ENCODE measurements around the gene CYP4X1.
"Not testable (repeated sequence)": the region's sequence is repeated elsewhere in the genome, so short reads cannot be mapped to it uniquely, and the experiment has no call there.

CYP4X1 gene

GRCh38 chr1:47023268-47024140 is at the start of gene CYP4X1:
CYP4X1 (plus strand) TSS chr1:47023669; CDS start chr1:47023818, 149 bp downstream.
- DNase-seq: peak; percentile 80

- DNase-seq: no peak
Measured at GRCh38 chr1:46983166-46983829, 40.2 kb upstream of the CYP4X1 start.

- DNase-seq: no peak
Measured at GRCh38 chr1:46983830-46984586, 39.5 kb upstream of the CYP4X1 start.

GRCh38 chr1:46990541-46990940 is 32.9 kb upstream of the CYP4X1 start:
- DNase-seq: not testable (repeated sequence)

GRCh38 chr1:46991083-46991923 is 32.2 kb upstream of the CYP4X1 start:
- peak; percentile 38 for DNase-seq

GRCh38 chr1:46996659-46997281 is 26.7 kb upstream of the CYP4X1 start:
- DNase-seq: no peak

GRCh38 chr1:47002211-47002610 is 21.3 kb upstream of the CYP4X1 start:
- DNase-seq: no peak

GRCh38 chr1:47003896-47004403 is 19.5 kb upstream of the CYP4X1 start:
- no peak for DNase-seq

- not testable (repeated sequence) for DNase-seq
Measured at GRCh38 chr1:47006437-47006836, 17.0 kb upstream of the CYP4X1 start.

GRCh38 chr1:47013293-47013692 is 10.2 kb upstream of the CYP4X1 start:
- no peak for DNase-seq

GRCh38 chr1:47021070-47021469 is 2.4 kb upstream of the CYP4X1 start:
- DNase-seq: no peak

GRCh38 chr1:47024141-47024801 is 802 bp downstream of the CYP4X1 start:
- peak; percentile 36 for DNase-seq

- no peak for DNase-seq
Measured at GRCh38 chr1:47030170-47030805, 6.8 kb downstream of the CYP4X1 start.

GRCh38 chr1:47031059-47031458 is 7.6 kb downstream of the CYP4X1 start:
- DNase-seq: no peak

GRCh38 chr1:47031585-47031984 is 8.1 kb downstream of the CYP4X1 start:
- DNase-seq: no peak

- no peak for DNase-seq
Measured at GRCh38 chr1:47036764-47037163, 13.3 kb downstream of the CYP4X1 start.

- no peak for DNase-seq
Measured at GRCh38 chr1:47059376-47059775, 35.9 kb downstream of the CYP4X1 start.

GRCh38 chr1:47067097-47067594 is 43.7 kb downstream of the CYP4X1 start, which contains the start of gene CYP4Z1:
CYP4Z1 (plus strand) TSS chr1:47067231; CDS start chr1:47067491, 260 bp downstream.
- no peak for DNase-seq

GRCh38 chr1:47069080-47069479 is 45.6 kb downstream of the CYP4X1 start:
- not testable (repeated sequence) for DNase-seq

GRCh38 chr1:47069509-47069908 is 46.0 kb downstream of the CYP4X1 start:
- DNase-seq: not testable (repeated sequence)

All from NCI-H1105 treated with DMSO at 0.1 percent for 48 hours (cell line).